Measurements from ENCODE around the gene PKHD1. TPM values are rescaled to one million over a fixed set of nuclear protein-coding genes. Genes with fewer than 3 reads are reported as not detected.

PKHD1 gene
- total RNA-seq, 1 donor from 2014 or later = 0.16 TPM

- Mint-ChIP-seq H3K9me3 (peaks cover 12% of the 10 kb centered on the region), H3K27me3 (ENCODE audit: low read depth) (no peaks in the 10 kb centered on the region), H3K36me3 (ENCODE audit: low read depth) (peaks cover 4% of the 10 kb centered on the region), H3K4me1 (no peaks in the 10 kb centered on the region), H3K4me3 (no peak overlapping the region), H3K27ac (ENCODE audit: unreplicated experiment) (no peak overlapping the region)
- no peak for DNase-seq (ENCODE audit: low read depth, low spot score)
- no peak for TF ChIP-seq CTCF (conservative IDR thresholded peaks at IDR 0.05)
Measured at GRCh38 chr6:52116605-52116948, 29.2 kb upstream of the PKHD1 start.

GRCh38 chr6:52115891-52116604 is 28.6 kb upstream of the PKHD1 start:
- H3K36me3 Mint-ChIP-seq (ENCODE audit: low read depth) = peaks cover 4% of the 10 kb centered on the region
- H3K4me3 Mint-ChIP-seq = no peak overlapping the region
- peaks cover 9% of the 10 kb centered on the region for H3K9me3 Mint-ChIP-seq
- H3K4me1 Mint-ChIP-seq = no peaks in the 10 kb centered on the region
- H3K27me3 Mint-ChIP-seq (ENCODE audit: low read depth) = no peaks in the 10 kb centered on the region
- no peak for TF ChIP-seq CTCF (conservative IDR thresholded peaks at IDR 0.05)
- H3K27ac Mint-ChIP-seq (ENCODE audit: unreplicated experiment) = no peak overlapping the region
- DNase-seq (ENCODE audit: low read depth, low spot score) = no peak

GRCh38 chr6:52115145-52115741 is 27.8 kb upstream of the PKHD1 start:
- no peaks in the 10 kb centered on the region for H3K27me3 Mint-ChIP-seq (ENCODE audit: low read depth)
- DNase-seq (ENCODE audit: low read depth, low spot score) = no peak
- peaks cover 4% of the 10 kb centered on the region for H3K36me3 Mint-ChIP-seq (ENCODE audit: low read depth)
- H3K4me3 Mint-ChIP-seq = no peak overlapping the region
- no peak for TF ChIP-seq CTCF (conservative IDR thresholded peaks at IDR 0.05)
- H3K4me1 Mint-ChIP-seq = no peaks in the 10 kb centered on the region
- no peak overlapping the region for H3K27ac Mint-ChIP-seq (ENCODE audit: unreplicated experiment)
- peaks cover 9% of the 10 kb centered on the region for H3K9me3 Mint-ChIP-seq

- no peak for TF ChIP-seq CTCF (conservative IDR thresholded peaks at IDR 0.05)
- no peaks in the 10 kb centered on the region for H3K4me1 Mint-ChIP-seq
- H3K4me3 Mint-ChIP-seq = no peak overlapping the region
- H3K27me3 Mint-ChIP-seq (ENCODE audit: low read depth) = peaks cover 3% of the 10 kb centered on the region
- peaks cover 4% of the 10 kb centered on the region for H3K36me3 Mint-ChIP-seq (ENCODE audit: low read depth)
- peaks cover 6% of the 10 kb centered on the region for H3K9me3 Mint-ChIP-seq
- no peak overlapping the region for H3K27ac Mint-ChIP-seq (ENCODE audit: unreplicated experiment)
- DNase-seq (ENCODE audit: low read depth, low spot score) = no peak
Measured at GRCh38 chr6:52109171-52109571, 21.8 kb upstream of the PKHD1 start.

- H3K27me3 Mint-ChIP-seq (ENCODE audit: low read depth) = peaks cover 8% of the 10 kb centered on the region
- H3K9me3 Mint-ChIP-seq = peaks cover 6% of the 10 kb centered on the region
- no peak overlapping the region for H3K4me3 Mint-ChIP-seq
- peak overlapping the region; percentile 66 for H3K27ac Mint-ChIP-seq (ENCODE audit: unreplicated experiment)
- no peak for TF ChIP-seq CTCF (conservative IDR thresholded peaks at IDR 0.05)
- no peaks in the 10 kb centered on the region for H3K4me1 Mint-ChIP-seq
- H3K36me3 Mint-ChIP-seq (ENCODE audit: low read depth) = peaks cover 4% of the 10 kb centered on the region
- DNase-seq (ENCODE audit: low read depth, low spot score) = no peak
Measured at GRCh38 chr6:52108128-52108527, 20.7 kb upstream of the PKHD1 start.

Data from neural crest cell (in vitro differentiated cells).